ENCODE data around the gene OR2A25.

DNA sequence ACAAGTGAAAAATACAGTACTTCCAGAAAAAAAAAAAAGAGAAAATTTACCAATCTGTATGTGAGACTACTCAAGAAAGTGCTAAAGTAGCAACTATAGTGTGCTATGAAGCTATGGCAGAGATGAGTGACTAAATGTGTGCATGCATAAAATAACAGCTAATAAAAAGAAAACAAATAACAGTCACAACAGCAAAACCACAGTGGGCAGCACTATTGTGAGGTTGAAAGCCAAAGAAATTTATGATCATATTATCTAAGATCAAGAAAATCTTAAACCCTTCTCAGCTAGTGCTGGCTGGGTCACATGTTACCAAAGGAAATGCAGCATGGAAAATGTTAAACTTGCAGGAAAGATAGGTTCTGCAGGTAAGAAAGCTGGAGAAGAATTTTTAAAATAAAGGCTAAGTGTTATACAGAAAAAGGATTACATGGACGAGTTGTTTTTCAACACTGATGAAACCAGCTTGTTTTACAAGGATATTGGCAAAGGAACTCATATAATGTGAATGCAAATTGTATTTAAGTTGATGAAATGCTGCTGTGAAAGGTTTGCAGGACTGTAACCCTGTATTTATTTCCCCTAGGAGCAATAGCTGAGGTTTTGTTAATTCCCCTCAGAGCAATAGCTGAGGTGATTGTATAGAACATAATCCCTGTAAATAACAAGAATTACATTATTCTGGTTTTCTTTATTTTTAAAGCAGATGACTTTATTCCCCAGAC, 36.5 kb upstream of the OR2A25 start:
- TF ChIP-seq POLR2A (IDR thresholded peaks at IDR 0.05) (no peak), POLR2AphosphoS5 (IDR thresholded peaks at IDR 0.05) (no peak)
- TF ChIP-seq, protein P1, sequence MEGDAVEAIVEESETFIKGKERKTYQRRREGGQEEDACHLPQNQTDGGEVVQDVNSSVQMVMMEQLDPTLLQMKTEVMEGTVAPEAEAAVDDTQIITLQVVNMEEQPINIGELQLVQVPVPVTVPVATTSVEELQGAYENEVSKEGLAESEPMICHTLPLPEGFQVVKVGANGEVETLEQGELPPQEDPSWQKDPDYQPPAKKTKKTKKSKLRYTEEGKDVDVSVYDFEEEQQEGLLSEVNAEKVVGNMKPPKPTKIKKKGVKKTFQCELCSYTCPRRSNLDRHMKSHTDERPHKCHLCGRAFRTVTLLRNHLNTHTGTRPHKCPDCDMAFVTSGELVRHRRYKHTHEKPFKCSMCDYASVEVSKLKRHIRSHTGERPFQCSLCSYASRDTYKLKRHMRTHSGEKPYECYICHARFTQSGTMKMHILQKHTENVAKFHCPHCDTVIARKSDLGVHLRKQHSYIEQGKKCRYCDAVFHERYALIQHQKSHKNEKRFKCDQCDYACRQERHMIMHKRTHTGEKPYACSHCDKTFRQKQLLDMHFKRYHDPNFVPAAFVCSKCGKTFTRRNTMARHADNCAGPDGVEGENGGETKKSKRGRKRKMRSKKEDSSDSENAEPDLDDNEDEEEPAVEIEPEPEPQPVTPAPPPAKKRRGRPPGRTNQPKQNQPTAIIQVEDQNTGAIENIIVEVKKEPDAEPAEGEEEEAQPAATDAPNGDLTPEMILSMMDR (IDR thresholded peaks at IDR 0.05), result no peak
